NCI-H146 treated with DMSO at 0.1 percent for 48 hours (cell line): Measurements from ENCODE around the gene WNT16.
A peak's percentile ranks its signal among the peaks of the same experiment; 100 is the strongest.
"Not testable (repeated sequence)": the region's sequence is repeated elsewhere in the genome, so short reads cannot be mapped to it uniquely, and the experiment has no call there.

ENCODE experiments used
- DNase-seq: peaks from one replicate; lab custom pipeline; 2025; ENCODE audit not compliant: unreplicated experiment; lab: John Stamatoyannopoulos, UW

WNT16 gene

DNA sequence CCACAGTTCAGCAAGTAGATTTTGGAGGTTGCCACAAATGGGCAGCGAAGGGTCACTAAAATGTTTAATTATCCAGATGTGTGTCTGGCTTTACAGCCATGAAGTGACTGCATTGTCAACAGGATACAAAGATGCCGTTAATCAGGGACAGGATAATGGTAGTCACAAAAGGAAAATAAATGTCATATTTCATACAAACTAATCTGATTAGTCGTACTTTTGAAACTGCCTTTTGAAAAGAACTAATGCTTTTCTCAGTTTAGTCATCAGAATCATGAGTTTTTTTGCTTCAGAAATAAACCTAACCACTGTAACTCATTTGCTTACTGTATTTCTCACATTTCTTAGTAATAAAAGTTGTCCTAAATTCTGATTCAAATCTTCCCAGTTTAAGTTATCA is 22.2 kb upstream of the WNT16 start:
- DNase-seq, result no peak

GRCh38 chr7:121307021-121307574 is 21.7 kb upstream of the WNT16 start:
- no peak for DNase-seq

DNA sequence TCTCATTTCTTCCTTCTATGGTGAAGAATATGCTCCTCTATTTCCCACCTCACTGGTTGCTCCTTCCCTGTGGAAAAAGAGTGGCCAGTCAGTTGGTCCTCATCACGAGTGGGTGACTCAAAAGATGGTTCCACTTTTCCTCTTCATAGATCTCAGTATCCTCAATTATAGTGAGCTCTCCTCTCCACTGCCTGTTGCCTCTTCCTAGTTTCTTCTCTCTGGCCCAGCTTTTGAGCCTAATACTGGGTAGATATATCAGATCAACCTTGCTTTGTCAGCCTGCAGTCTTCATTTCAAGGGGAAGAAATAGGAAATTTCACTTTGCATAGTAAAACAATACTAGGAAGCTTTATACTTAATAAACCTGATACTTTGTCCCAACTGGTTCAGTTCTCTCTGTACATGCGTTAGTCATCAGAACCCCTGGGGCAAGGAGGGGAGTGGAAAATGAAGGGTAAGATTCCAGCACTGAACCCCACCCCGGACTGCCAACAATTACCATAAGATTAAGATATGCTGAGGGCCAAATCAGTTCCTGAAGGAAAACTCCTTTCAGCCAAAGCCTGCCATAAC is 15.5 kb upstream of the WNT16 start:
- no peak for DNase-seq

DNA sequence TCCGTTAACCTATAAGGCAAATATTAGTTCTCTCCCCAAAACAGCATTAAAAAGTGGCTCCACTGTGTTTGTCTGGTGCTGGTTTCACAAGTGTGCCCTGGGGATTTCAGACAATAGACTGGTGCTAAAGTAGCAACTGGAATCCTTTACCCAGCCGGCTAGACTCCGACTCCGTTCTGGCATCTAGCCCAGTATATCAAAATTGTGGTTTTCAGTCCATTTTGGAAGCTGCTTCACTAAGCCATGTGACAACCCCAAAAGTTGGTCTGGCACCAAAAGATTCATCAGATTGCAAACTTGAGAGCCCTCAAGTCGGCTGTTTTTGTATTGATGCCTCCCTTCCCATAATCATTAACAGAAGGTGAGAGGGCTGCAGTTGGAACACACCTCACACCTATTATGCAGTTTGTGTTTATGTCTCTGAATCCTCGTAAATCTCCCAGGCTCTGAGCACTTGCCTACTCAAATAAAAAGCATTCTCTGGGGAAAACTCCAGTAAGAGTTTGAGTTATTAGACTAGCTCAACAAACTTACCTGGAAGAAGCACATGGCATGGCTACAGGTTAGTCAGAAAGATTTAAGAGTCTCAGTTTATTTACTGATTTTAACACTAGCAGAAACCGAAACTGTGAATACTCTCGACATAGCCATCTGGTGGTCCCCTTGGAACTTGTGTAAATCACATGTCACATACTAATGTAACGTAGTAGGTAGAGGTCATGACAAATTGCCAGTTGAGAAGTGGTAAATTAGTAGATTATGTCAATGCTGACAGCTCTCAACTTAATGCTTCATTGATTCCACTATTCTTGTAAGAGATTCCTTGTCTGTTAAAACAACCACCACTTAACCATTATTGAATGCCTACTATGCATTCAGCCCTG is 14.8 kb upstream of the WNT16 start:
- no peak for DNase-seq

DNA sequence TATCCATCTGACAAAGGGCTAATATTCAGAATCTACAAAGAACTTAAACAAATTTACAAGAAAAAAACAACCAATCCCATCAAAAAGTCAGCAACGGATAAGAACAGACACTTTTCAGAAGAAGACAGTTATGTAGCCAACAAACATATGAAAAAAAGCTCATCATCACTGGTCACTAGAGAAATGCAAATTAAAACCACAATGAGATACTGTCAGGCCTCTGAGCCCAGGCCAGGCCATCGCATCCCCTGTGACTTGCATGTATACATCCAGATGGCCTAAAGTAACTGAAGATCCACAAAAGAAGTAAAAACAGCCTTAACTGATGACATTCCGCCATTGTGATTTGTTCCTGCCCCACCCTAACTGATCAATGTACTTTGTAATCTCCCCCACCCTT is 13.6 kb upstream of the WNT16 start:
- not testable (repeated sequence) for DNase-seq

GRCh38 chr7:121322460-121322859 is 6.3 kb upstream of the WNT16 start:
- peak; percentile 76 for DNase-seq

DNA sequence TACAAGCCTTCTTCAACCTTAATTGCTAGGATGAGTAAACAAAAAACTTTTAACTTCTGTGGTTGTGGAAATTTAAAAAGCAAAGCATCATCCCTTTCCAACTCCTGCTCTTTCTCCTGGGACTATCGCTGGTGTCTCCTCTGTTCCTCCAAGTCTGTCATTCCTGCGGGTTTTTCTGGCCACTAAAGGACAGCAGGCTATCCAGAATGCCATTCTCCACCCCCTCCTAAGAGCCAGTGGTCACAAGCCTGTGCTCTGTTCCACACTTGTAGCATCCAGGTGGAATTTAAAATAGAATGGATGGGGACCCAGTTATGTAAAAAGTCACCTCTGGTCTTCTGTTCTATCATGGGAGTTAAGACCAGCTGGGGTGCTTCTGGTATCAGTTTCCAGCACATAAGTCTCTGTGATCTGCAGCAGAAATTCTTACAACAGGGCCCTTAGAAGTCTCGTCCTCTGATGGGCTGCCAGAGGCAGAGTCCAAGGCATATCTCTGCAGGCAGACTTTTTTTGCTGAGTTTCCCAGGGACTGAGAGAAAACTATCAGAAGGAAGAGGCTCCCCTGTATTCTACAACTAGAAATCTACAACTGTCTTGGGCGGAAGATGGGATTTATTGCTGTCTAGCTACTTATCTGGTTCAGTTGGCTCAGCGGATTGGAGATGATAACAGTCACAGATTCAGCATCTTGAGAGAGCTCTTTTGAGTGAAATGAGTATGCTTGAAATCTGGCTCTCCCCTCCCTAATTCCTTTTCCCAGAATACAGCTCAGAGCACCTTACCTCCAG is 5.1 kb upstream of the WNT16 start:
- DNase-seq, result no peak

GRCh38 chr7:121327671-121328070 is 1.1 kb upstream of the WNT16 start:
- no peak for DNase-seq

DNA sequence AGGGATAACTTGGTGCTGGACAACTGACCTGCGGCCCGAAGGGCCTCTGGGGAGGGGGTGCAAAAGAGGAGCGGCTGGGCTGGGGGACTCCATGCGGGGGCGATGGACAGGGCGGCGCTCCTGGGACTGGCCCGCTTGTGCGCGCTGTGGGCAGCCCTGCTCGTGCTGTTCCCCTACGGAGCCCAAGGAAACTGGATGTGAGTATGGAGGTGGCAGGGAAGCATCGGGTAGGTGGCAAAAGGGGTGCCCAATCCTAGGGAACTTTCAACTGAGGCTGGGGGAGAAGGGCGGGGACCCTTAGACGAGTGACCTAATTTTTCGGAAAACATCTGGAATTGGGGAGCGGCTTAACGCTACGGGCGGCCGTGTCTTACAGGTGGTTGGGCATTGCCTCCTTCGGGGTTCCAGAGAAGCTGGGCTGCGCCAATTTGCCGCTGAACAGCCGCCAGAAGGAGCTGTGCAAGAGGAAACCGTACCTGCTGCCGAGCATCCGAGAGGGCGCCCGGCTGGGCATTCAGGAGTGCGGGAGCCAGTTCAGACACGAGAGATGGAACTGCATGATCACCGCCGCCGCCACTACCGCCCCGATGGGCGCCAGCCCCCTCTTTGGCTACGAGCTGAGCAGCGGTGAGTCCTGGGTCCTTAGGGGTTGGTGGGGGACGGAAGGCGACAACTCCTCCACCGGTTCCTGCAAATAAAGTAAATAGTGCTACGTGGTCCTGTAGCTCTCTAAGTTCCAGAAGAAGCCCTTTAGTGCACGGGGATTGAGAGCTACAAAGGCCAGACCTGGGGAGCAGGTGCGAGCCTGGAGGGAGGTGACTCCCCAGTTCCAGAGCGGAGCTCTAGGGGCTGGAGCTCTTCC is 622 bp downstream of the WNT16 start:
- DNase-seq, result no peak

DNA sequence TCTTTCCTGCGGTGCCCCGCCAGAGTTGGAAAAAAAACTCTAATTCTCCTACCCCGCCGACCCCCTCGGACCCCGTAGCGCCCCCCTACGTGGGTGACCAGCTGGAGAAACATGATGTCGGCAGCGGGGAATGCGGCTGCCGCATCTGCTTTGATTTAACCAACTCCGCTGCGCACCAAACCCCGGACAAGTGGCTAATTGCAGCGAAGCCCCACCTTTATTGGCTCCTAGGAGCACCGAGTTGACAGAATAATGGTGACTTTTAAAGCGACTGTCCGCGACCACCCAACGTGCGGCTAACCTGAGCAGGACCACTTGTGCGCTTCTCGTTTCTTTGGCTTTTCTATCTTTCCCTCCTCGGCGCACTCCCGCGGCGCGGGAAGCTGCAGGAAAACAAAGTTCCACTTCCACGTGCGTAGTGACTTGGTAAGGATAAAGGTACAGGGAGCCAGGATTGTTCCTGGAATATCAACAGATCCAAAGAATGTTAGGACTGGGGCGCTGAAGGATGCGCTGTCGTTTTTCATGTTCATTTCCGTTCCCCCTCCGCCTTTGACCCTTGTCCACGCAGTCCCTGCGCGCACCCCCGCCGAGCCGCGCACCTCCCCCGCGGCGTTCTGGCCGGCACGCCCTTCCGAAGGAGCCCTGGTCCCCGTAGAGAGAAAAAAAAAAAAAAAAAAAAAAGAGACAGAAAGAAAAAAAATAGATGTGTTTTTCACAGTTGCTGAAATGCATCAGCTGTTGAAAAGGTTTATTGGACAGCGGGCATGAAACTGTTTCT is 1.4 kb downstream of the WNT16 start:
- peak; percentile 37 for DNase-seq

- DNase-seq, result no peak
Observed at GRCh38 chr7:121331048-121331447, 2.2 kb downstream of the WNT16 start.

GRCh38 chr7:121331574-121331973 is 2.8 kb downstream of the WNT16 start:
- no peak for DNase-seq

GRCh38 chr7:121334376-121334775 is 5.6 kb downstream of the WNT16 start:
- DNase-seq, result no peak

GRCh38 chr7:121334875-121335648 is 6.3 kb downstream of the WNT16 start:
- DNase-seq, result no peak

GRCh38 chr7:121336579-121336978 is 7.8 kb downstream of the WNT16 start:
- DNase-seq, result no peak

- peak; percentile 24 for DNase-seq
Observed at GRCh38 chr7:121337398-121337797, 8.6 kb downstream of the WNT16 start.

DNA sequence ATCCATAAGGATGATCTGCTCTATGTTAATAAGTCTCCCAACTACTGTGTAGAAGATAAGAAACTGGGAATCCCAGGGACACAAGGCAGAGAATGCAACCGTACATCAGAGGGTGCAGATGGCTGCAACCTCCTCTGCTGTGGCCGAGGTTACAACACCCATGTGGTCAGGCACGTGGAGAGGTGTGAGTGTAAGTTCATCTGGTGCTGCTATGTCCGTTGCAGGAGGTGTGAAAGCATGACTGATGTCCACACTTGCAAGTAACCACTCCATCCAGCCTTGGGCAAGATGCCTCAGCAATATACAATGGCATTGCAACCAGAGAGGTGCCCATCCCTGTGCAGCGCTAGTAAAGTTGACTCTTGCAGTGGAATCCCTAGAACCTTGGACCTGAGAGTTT is 10.3 kb downstream of the WNT16 start:
- no peak for DNase-seq

DNA sequence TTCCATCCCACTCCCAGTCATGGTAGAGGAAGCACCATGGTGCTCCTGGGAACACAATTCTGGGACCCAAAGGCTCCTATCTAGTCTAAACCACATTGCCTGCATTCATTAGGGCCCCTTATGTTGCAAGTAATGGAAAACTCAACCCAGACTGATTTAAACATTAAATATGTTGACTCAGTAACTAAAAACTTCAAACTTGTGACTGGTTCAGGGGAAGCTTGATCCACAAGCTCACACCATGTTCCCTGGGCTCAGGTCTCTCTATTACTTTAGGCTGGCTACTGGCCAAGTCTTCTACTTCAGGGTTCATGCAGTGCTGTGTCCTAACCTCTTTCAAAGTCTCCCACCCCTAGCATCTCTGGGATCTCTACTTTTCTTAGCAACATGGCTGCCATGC is 13.1 kb downstream of the WNT16 start:
- DNase-seq, result no peak

GRCh38 chr7:121342631-121343030 is 13.8 kb downstream of the WNT16 start:
- no peak for DNase-seq
